GM10248 (cell line): ENCODE results near the gene ENDOG.
"Not testable (repeated sequence)": the region's sequence is repeated elsewhere in the genome, so short reads cannot be mapped to it uniquely, and the experiment has no call there.

Source experiments
- CTCF ChIA-PET: fragments of 300-600 bp; sonication (Branson Sonifier 250); formaldehyde crosslinking; extraction: SDS; loops from one replicate; lab custom pipeline; 2021; ENCODE audit warnings: antibody characterized with exemption; lab: Yijun Ruan, JAX
- POLR2A ChIA-PET: fragments of 350-650 bp; sonication (Branson Sonifier 250); formaldehyde crosslinking; extraction: SDS; loops from one replicate; lab custom pipeline; 2020; ENCODE audit warnings: antibody characterized with exemption; lab: Yijun Ruan, JAX
- DNase-seq: peaks from one replicate; pipeline ENCODE4 v3.0.0; 2012; ENCODE audit errors: extremely low spot score
- TF ChIP-seq, protein P1 (sequence below): IDR thresholded peaks from 2 replicates; pipeline ENCODE4 v1.5.1; 2012; ENCODE audit warnings: mild to moderate bottlenecking, low read depth; ENCODE audit errors: extremely low read depth, missing control alignments, control extremely low read depth

The ENDOG gene

DNA sequence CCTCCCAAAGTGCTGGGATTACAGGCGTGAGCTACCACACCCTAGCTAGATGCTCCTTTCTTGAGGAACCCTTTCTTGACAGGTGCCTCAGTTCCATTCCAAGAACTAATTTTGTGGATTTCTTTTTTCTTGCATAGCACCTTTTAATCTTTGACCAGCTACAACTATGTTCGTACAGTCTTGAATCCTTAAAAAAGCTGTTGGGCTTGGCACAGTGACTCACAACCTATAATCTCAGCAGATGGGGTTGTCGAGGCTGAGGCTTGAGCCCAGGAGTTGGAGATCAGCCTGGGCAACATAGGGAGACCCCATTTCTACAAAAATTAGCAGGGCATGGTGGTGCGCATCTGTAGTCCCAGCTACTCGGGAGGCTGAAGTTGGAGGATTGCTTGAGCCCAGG is 45.3 kb upstream of the ENDOG start:
- ChIA-PET CTCF (interaction anchor here (2.0 kb wide), 1 partner anchor 71 kb away, joined by 5 read pairs; the partner anchor contains the start of gene PKN3), POLR2A (interaction anchor here (0.7 kb wide), 1 partner anchor 47 kb away, joined by 3 read pairs; no protein-coding TSS in a partner anchor)
- TF ChIP-seq, protein P1, sequence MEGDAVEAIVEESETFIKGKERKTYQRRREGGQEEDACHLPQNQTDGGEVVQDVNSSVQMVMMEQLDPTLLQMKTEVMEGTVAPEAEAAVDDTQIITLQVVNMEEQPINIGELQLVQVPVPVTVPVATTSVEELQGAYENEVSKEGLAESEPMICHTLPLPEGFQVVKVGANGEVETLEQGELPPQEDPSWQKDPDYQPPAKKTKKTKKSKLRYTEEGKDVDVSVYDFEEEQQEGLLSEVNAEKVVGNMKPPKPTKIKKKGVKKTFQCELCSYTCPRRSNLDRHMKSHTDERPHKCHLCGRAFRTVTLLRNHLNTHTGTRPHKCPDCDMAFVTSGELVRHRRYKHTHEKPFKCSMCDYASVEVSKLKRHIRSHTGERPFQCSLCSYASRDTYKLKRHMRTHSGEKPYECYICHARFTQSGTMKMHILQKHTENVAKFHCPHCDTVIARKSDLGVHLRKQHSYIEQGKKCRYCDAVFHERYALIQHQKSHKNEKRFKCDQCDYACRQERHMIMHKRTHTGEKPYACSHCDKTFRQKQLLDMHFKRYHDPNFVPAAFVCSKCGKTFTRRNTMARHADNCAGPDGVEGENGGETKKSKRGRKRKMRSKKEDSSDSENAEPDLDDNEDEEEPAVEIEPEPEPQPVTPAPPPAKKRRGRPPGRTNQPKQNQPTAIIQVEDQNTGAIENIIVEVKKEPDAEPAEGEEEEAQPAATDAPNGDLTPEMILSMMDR: no peak
- no peak for DNase-seq

DNA sequence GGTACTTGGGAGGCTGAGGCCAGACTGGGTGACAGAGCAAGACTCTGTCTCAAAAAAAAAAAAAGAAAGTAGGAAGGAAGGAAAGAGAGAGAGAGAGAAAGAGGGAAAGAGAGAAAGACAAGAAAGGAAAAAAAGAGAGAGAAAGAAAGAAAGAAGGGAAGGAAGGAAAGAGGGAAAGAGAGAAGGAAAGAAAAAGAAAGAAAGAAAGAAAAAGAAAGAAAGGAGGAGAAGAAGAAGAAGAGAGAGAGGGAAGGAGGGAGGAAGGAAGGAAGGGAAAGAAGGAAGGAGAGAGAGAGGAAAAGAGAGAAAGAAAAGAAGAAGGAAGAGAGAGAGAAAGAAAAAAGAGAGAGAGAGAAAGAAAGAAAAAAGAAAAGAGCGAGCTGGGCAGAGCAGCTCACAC is 43.5 kb upstream of the ENDOG start:
- DNase-seq: no peak
- ChIA-PET CTCF (no interaction called here), POLR2A (no interaction called here)
- TF ChIP-seq, protein P1: no peak

DNA sequence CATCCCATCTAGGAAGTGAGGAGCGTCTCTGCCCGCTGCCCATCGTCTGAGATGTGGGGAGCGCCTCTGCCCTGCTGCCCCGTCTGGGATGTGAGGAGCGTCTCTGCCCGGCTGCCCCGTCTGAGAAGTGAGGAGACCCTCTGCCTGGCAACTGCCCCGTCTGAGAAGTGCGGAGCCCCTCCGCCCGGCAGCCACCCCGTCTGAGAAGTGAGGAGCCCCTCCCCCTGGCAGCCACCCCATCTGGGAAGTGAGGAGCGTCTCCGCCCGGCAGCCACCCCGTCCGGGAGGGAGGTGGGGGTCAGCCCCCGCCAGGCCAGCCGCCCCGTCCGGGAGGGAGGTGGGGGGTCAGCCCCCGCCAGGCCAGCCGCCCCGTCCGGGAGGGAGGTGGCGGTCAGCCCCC is 38.2 kb upstream of the ENDOG start:
- CTCF ChIA-PET, POLR2A ChIA-PET: not testable (repeated sequence)

DNA sequence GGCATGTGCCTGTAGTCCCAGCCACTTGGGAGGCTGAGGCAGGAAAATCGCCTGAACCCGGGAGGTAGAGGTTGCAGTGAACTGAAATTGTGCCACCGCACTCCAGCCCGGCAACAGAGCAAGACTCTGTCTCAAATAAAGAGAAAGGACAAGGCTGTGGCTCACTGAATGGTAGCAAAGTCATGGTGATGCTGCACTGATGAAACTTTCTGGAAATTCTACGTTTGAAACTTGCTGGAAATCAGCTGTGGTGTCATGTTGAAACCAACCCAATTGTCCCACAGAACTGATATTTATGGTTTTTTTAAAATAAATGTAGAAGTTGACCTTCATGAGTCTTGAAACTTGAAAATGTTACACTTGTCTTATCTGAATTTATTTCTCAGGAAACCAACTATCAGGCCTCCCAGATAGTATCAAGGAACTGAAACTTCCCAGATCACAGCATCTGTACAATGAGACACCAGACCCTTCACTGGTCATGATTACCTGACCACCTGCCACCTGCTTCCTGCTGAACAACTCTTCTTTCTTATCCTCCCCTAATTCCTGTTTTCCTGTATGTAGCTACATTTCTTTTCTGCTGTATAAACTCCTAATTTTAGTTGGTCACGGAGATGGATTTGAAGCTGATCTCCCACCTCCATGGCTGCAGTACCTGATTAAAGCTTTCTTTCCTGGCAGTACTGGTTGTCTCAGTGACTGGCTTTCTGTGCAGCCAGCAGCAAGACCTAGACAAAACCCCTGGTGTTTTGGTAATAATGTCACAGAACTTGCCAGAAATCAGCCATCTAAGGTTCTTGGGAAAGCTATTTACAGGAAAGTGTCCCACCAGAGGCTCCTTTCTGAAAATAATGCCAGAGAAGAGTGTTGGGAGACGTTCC is 36.9 kb upstream of the ENDOG start:
- ChIA-PET POLR2A (no interaction called here), CTCF (interaction anchor here (0.9 to 2.0 kb wide), 4 partner anchors 11 to 82 kb away, joined by 3 to 9 read pairs (median 3); partner anchors contain the start of gene ENDOG)
- DNase-seq: no peak
- TF ChIP-seq, protein P1: no peak

More for the DNA sequence above, 38.2 kb upstream of the ENDOG start:
- not testable (repeated sequence) for DNase-seq

DNA sequence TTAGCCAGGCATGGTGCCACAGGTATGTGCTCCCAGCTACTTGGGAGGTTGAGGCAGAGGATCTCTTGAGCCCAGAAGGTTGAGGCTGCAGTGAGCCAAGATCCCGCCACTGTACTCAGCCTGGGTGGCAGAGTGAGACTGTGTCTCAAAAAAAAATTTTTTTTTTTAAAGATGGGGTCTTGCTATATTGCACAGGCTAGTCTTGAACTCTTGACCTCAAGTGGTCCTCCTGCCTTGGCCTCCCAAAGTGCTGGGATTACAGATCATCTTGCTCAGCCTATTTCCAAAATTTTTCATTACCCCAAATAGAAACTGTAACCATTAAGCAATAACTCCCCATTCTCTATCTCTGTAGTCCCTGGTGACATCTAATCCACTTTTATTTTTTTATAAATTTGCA is 35.6 kb upstream of the ENDOG start:
- ChIA-PET POLR2A (no interaction called here), CTCF (interaction anchor here (0.9 to 2.0 kb wide), 4 partner anchors 12 to 80 kb away, joined by 3 to 9 read pairs (median 3); partner anchors contain the start of gene ENDOG)
- TF ChIP-seq, protein P1: no peak
- DNase-seq: no peak

DNA sequence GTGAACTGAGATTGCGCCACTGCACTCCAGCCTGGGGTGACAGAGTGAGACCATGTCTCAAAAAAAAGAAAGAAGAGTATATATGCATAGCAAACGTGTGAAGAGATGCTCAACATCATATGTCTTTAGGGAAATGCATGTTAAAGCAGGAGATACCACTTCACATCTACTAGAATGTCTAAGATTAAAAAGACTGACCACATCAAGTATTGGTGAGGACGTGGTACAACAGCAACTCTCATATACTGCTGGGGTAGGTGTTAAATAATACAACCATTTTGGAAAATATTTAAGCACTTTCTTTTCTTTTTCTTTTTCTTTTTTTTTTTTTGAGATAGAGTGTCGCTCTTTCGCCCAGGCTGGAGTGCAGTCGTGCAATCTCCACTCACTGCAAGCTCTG is 32.9 kb upstream of the ENDOG start:
- TF ChIP-seq, protein P1: no peak

More for the DNA sequence above, 32.9 kb upstream of the ENDOG start:
- POLR2A ChIA-PET: no interaction called here
- no peak for DNase-seq
- CTCF ChIA-PET: interaction anchor here (2.2 kb wide), 1 partner anchor 32 kb away, joined by 8 read pairs; the partner anchor contains the start of gene ENDOG
